ENCODE data around the gene ADCY9. TPM values are rescaled to one million over a fixed set of nuclear protein-coding genes. Genes with fewer than 3 reads are reported as not detected.

The ADCY9 gene
- total RNA-seq, 2 experiments from 2014 or later = 7.1 to 7.4 TPM

DNA sequence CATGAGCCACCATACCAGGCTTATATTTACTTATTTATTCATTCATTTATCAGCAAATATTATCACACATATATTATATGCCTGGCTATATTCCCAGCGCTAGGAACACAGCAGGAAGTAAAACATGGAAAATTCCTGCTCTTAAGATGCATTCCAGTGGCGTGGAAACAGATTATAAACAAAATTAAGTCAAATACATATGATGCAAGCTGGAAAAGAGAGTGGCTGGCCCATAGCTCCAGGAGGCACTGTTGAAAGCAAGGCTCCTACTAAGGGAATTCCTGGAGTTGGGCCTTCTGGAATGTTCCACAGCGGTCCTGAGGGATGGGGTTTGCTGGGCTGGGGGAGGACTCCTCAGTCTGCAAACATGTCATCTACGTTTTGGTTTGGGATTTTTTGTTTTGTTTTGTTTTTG is 18.4 kb downstream of the ADCY9 start:
- Histone ChIP-seq H3K36me3 (ENCODE audit: insufficient read depth, low read length) (no peaks in the 10 kb centered on the region), H3K4me3 (ENCODE audit: low read length) (no peak overlapping the region), H3K27me3 (ENCODE audit: control insufficient read depth in 1 of 2, insufficient read depth in 2 of 2, low read length in 2 of 2) (no peaks in the 10 kb centered on the region), H3K4me1 (ENCODE audit: insufficient read depth, low read length) (no peaks in the 10 kb centered on the region), H3K9me3 (ENCODE audit: control insufficient read depth in 1 of 2, insufficient read depth in 1 of 2, low read length in 2 of 2) (no peaks in the 10 kb centered on the region), H3K27ac (ENCODE audit: low read depth in 1 of 2, low read length in 2 of 2) (no peak overlapping the region)
- ChIA-PET POLR2A (no interaction called here), CTCF (no interaction called here)
- intact Hi-C loops (cut with DNase I, micrococcal nuclease) = no loop called here
- H3K36me3 Mint-ChIP-seq (ENCODE audit: low read depth) = no peaks in the 10 kb centered on the region
- DNase-seq = peak in 1 of 14 experiments; percentile 1
- H3K4me3 Mint-ChIP-seq = no peak overlapping the region
- H3K27ac Mint-ChIP-seq = no peak overlapping the region
- H3K27me3 Mint-ChIP-seq = no peaks in the 10 kb centered on the region
- ATAC-seq (ENCODE audit: poor library complexity) = no peak
- H3K9me3 Mint-ChIP-seq = no peaks in the 10 kb centered on the region
- TF ChIP-seq, protein P1, sequence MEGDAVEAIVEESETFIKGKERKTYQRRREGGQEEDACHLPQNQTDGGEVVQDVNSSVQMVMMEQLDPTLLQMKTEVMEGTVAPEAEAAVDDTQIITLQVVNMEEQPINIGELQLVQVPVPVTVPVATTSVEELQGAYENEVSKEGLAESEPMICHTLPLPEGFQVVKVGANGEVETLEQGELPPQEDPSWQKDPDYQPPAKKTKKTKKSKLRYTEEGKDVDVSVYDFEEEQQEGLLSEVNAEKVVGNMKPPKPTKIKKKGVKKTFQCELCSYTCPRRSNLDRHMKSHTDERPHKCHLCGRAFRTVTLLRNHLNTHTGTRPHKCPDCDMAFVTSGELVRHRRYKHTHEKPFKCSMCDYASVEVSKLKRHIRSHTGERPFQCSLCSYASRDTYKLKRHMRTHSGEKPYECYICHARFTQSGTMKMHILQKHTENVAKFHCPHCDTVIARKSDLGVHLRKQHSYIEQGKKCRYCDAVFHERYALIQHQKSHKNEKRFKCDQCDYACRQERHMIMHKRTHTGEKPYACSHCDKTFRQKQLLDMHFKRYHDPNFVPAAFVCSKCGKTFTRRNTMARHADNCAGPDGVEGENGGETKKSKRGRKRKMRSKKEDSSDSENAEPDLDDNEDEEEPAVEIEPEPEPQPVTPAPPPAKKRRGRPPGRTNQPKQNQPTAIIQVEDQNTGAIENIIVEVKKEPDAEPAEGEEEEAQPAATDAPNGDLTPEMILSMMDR (IDR thresholded peaks at IDR 0.05) = no peak
- H3K4me1 Mint-ChIP-seq (ENCODE audit: low read depth) = peaks cover 4% of the 10 kb centered on the region

- Histone ChIP-seq H3K9me3 (ENCODE audit: control insufficient read depth in 1 of 2, insufficient read depth in 1 of 2, low read length in 2 of 2) (no peaks in the 10 kb centered on the region), H3K36me3 (ENCODE audit: insufficient read depth, low read length) (no peaks in the 10 kb centered on the region), H3K27me3 (ENCODE audit: control insufficient read depth in 1 of 2, insufficient read depth in 2 of 2, low read length in 2 of 2) (no peaks in the 10 kb centered on the region), H3K4me3 (ENCODE audit: low read length) (no peak overlapping the region), H3K27ac (ENCODE audit: low read depth in 1 of 2, low read length in 2 of 2) (no peak overlapping the region), H3K4me1 (ENCODE audit: insufficient read depth, low read length) (no peaks in the 10 kb centered on the region)
- Mint-ChIP-seq H3K9me3 (no peaks in the 10 kb centered on the region), H3K27me3 (no peaks in the 10 kb centered on the region), H3K27ac (no peak overlapping the region), H3K36me3 (ENCODE audit: low read depth) (no peaks in the 10 kb centered on the region), H3K4me1 (ENCODE audit: low read depth) (peaks cover 4% of the 10 kb centered on the region), H3K4me3 (no peak overlapping the region)
- POLR2A ChIA-PET = no interaction called here
- TF ChIP-seq, protein P1 (IDR thresholded peaks at IDR 0.05) = no peak
- ATAC-seq (ENCODE audit: poor library complexity) (no peak), DNase-seq (no peak)
- intact Hi-C loops (cut with DNase I, micrococcal nuclease) = no loop called here
- CTCF ChIA-PET = no interaction called here
Measured at GRCh38 chr16:4096509-4096908, 19.7 kb downstream of the ADCY9 start.

DNA sequence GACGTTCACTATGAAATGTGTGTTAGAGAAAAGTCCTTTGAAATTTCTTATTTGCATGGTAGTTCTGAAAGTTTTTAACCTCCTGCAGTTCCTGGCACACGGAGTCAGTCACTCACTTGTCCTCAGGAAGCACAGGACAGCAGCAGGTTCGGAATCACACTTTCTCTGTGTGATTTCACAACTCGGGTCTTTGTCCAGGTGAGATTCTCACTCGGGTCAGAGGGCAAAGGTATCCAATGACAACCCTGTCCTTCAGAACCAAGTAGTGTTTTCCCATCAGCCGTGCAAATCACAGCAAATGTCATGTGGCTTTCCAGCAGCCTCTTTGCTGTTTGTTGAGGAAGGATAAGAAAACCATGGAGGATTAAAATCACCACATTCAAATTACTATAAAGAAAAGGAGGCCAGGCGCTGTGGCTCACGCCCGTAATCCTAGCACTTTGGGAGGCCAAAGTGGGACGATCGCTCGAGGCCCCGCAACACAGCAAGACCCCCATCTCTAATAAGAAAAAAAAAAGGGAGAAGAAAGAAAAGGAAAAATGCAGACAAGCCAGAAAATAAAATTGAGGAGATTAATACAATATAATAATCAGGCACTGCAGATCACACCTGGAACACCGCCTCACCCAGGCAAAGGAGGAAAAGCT is 22.0 kb downstream of the ADCY9 start:
- ChIA-PET POLR2A (no interaction called here), CTCF (no interaction called here)
- ATAC-seq (ENCODE audit: poor library complexity) = no peak
- TF ChIP-seq, protein P1 (IDR thresholded peaks at IDR 0.05) = no peak
- no peak overlapping the region for H3K27ac ChIP-seq (ENCODE audit: low read depth in 1 of 2, low read length in 2 of 2)
- no peak overlapping the region for H3K27ac Mint-ChIP-seq
- DNase-seq = no peak
- H3K27me3 ChIP-seq (ENCODE audit: control insufficient read depth in 1 of 2, insufficient read depth in 2 of 2, low read length in 2 of 2) = no peaks in the 10 kb centered on the region
- no peak overlapping the region for H3K4me3 Mint-ChIP-seq
- H3K27me3 Mint-ChIP-seq = no peaks in the 10 kb centered on the region
- peaks cover 9% of the 10 kb centered on the region for H3K4me1 Mint-ChIP-seq (ENCODE audit: low read depth)
- intact Hi-C loops (cut with DNase I, micrococcal nuclease) = no loop called here
- H3K4me1 ChIP-seq (ENCODE audit: insufficient read depth, low read length) = no peaks in the 10 kb centered on the region
- H3K36me3 Mint-ChIP-seq (ENCODE audit: low read depth) = no peaks in the 10 kb centered on the region
- H3K9me3 ChIP-seq (ENCODE audit: control insufficient read depth in 1 of 2, insufficient read depth in 1 of 2, low read length in 2 of 2) = no peaks in the 10 kb centered on the region
- H3K9me3 Mint-ChIP-seq = no peaks in the 10 kb centered on the region
- H3K36me3 ChIP-seq (ENCODE audit: insufficient read depth, low read length) = no peaks in the 10 kb centered on the region
- no peak overlapping the region for H3K4me3 ChIP-seq (ENCODE audit: low read length)
